HepG2 (cell line): Measurements from ENCODE around the gene NDRG2. TPM values are rescaled to one million over a fixed set of nuclear protein-coding genes. Genes with fewer than 3 reads are reported as not detected.

Experiments used
- CREB1 ChIP-seq, 2 experiments: fragments of 450-650 bp in 1 of 2; IDR thresholded peaks; 2 replicates each; pipeline ENCODE4 v1.6.1; 2016 to 2017; ENCODE audit warnings: control low read depth in 1 of 2, mild to moderate bottlenecking in 1 of 2, missing compliant biosample characterization in 1 of 2, missing genetic modification characterization in 1 of 2
- FOSL2 ChIP-seq: sonication (generic); formaldehyde crosslinking; IDR thresholded peaks from 2 replicates; pipeline ENCODE4 v1.4.0; 2020; ENCODE audit warnings: missing genetic modification reagents
- FOXP1 ChIP-seq, 2 experiments: fragments of 450-650 bp in 1 of 2; IDR thresholded peaks; 2 replicates each; pipeline ENCODE4 v1.6.1; 2017 to 2018; ENCODE audit warnings: antibody characterized with exemption in 1 of 2
- GATAD2A ChIP-seq: IDR thresholded peaks from 2 replicates; pipeline ENCODE4 v1.6.1; 2016
- HNRNPL ChIP-seq: fragments of 200-400 bp; formaldehyde crosslinking; IDR thresholded peaks from 2 replicates; pipeline ENCODE4 v1.6.1; 2017; ENCODE audit warnings: mild to moderate bottlenecking, low read depth, low read length
- KDM5B ChIP-seq: sonication (generic); formaldehyde crosslinking; IDR thresholded peaks from 2 replicates; pipeline ENCODE4 v1.4.0; 2020; ENCODE audit warnings: missing genetic modification reagents, mild to moderate bottlenecking, borderline replicate concordance
- MEF2D ChIP-seq: sonication (generic); formaldehyde crosslinking; IDR thresholded peaks from 2 replicates; pipeline ENCODE4 v1.5.1; 2020; ENCODE audit warnings: mild to moderate bottlenecking, missing genetic modification reagents
- SMAD1 ChIP-seq: sonication (generic); formaldehyde crosslinking; IDR thresholded peaks from 2 replicates; pipeline ENCODE4 v1.4.0; 2020; ENCODE audit warnings: missing genetic modification reagents, low read depth, mild to moderate bottlenecking, borderline replicate concordance
- XRCC5 ChIP-seq: fragments of 200-400 bp; formaldehyde crosslinking; optimal IDR thresholded peaks from 2 replicates; pipeline ENCODE3; 2017; ENCODE audit warnings: mild to moderate bottlenecking, low read length
- ZBTB20 ChIP-seq: sonication (generic); formaldehyde crosslinking; IDR thresholded peaks from 2 replicates; pipeline ENCODE4 v1.8.1; 2023; ENCODE audit warnings: missing genetic modification reagents, low read depth, mild to moderate bottlenecking, borderline replicate concordance
- ZMYM2 ChIP-seq: sonication (generic); formaldehyde crosslinking; IDR thresholded peaks from 2 replicates; pipeline ENCODE4 v1.8.0; 2022; ENCODE audit warnings: mild to moderate bottlenecking, missing genetic modification reagents
- ZNF33B ChIP-seq: sonication (generic); formaldehyde crosslinking; IDR thresholded peaks from 2 replicates; pipeline ENCODE4 v1.5.1; 2020; ENCODE audit warnings: mild to moderate bottlenecking, missing genetic modification reagents
- ZNF552 ChIP-seq: sonication (generic); formaldehyde crosslinking; IDR thresholded peaks from 2 replicates; pipeline ENCODE4 v1.9.0; 2022; ENCODE audit warnings: missing genetic modification reagents, mild to moderate bottlenecking, borderline replicate concordance
- ZNF615 ChIP-seq: sonication (generic); formaldehyde crosslinking; IDR thresholded peaks from 2 replicates; pipeline ENCODE4 v1.5.0; 2020; ENCODE audit warnings: mild to moderate bottlenecking, missing genetic modification reagents, borderline replicate concordance
- ZNF737 ChIP-seq: sonication (generic); formaldehyde crosslinking; IDR thresholded peaks from 2 replicates; pipeline ENCODE4 v1.5.0; 2020; ENCODE audit warnings: missing genetic modification reagents, mild to moderate bottlenecking, borderline replicate concordance
- ZSCAN21 ChIP-seq: sonication (generic); formaldehyde crosslinking; IDR thresholded peaks from 2 replicates; pipeline ENCODE4 v1.8.0; 2022; ENCODE audit warnings: mild to moderate bottlenecking, missing genetic modification reagents, moderate library complexity, borderline replicate concordance
- polyA plus RNA-seq, 8 experiments: library from polyadenylated mRNA; depleted of rRNA in 3 of 8; stranded (reverse) in 7 of 8; unstranded in 1 of 8; fragments of >200 nt; fragmentation: Illumina TruSeq in 4 of 8; extraction: Trizol in 4 of 8; gene quantifications; 2 replicates each; pipeline versions ENCODE4 v1.2.1 to v1.2.3, GENCODE V29; 2011 to 2016; ENCODE audit warnings: low read depth in 4 of 8, missing spikeins in 1 of 8, mixed read lengths in 1 of 8; ENCODE audit not compliant: insufficient read depth in 1 of 8
- total RNA-seq, 5 experiments: library from RNA; depleted of rRNA; stranded (reverse); fragments of >200 nt; fragmentation: Illumina TruSeq; extraction: Trizol; gene quantifications; 2 replicates each; pipeline ENCODE4 v1.2.3, GENCODE V29; 2016; ENCODE audit warnings: low read depth in 1 of 5
- TF ChIP-seq, protein P1 (sequence below): sonication (generic); formaldehyde crosslinking; IDR thresholded peaks from 2 replicates; pipeline ENCODE4 v1.4.0; 2020; ENCODE audit warnings: missing genetic modification reagents
- TF ChIP-seq, protein P2 (sequence below): conservative IDR thresholded peaks from 2 replicates; pipeline ENCODE4 v1.6.1; 2018; ENCODE audit warnings: missing genetic modification reagents
- TF ChIP-seq, protein P3 (sequence below): IDR thresholded peaks from 2 replicates; pipeline ENCODE4 v1.6.1; 2016; ENCODE audit warnings: missing compliant biosample characterization, missing genetic modification reagents, borderline replicate concordance
- TF ChIP-seq, protein P4 (sequence below), 2 experiments: fragments of 450-650 bp in 1 of 2; sonication (generic) in 1 of 2; formaldehyde crosslinking; IDR thresholded peaks; 2 replicates each; pipeline versions ENCODE4 v1.5.0 to v1.8.0; 2020 to 2022; ENCODE audit warnings: mild to moderate bottlenecking in 1 of 2, missing genetic modification reagents in 1 of 2
- TF ChIP-seq, protein P5 (sequence below): sonication (generic); formaldehyde crosslinking; IDR thresholded peaks from 2 replicates; pipeline ENCODE4 v1.5.0; 2020; ENCODE audit warnings: missing genetic modification reagents

The NDRG2 gene
- total and polyA plus RNA-seq, 2 of the 13 experiments (the other 11 are each of a cell fraction or from before 2014, with no cell fraction given) = 27.2 to 189 TPM

DNA sequence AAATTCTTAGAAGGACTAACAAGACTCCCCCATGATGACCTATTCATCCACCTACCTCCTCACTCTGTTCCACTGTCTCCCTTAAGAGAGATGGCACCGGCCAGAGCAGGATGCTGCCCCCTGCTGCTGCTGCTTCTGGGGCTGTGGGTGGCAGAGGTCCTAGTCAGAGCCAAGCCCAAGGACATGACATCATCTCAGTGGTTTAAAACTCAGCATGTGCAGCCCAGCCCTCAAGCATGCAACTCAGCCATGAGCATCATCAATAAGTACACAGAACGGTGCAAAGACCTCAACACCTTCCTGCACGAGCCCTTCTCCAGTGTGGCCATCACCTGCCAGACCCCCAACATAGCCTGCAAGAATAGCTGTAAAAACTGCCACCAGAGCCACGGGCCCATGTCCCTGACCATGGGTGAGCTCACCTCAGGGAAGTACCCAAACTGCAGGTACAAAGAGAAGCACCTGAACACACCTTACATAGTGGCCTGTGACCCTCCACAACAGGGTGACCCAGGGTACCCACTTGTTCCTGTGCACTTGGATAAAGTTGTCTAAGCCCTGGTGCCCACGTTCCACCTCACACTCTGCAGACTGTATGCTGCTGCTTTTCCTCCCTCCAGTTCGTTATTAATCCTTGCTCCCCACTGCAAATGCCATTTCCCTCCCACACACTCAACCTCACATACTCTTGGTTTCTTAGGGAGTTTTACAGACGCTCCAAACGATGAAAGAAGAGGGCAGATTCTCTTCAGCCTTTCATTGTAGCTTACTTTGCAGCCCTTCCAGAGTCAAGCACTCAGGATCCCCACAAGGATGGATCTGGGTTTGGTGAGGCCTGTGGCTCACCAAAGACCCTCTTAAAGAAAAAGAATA is 33.2 kb upstream of the NDRG2 start, which contains the start of gene RNASE8 (continued):
- TF ChIP-seq, protein P1, sequence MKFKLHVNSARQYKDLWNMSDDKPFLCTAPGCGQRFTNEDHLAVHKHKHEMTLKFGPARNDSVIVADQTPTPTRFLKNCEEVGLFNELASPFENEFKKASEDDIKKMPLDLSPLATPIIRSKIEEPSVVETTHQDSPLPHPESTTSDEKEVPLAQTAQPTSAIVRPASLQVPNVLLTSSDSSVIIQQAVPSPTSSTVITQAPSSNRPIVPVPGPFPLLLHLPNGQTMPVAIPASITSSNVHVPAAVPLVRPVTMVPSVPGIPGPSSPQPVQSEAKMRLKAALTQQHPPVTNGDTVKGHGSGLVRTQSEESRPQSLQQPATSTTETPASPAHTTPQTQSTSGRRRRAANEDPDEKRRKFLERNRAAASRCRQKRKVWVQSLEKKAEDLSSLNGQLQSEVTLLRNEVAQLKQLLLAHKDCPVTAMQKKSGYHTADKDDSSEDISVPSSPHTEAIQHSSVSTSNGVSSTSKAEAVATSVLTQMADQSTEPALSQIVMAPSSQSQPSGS (CRISPR knock-in tag) = peak; percentile 48; the same call in 1 of the 2 replicates
- TF ChIP-seq CREB1 (IDR thresholded peaks at IDR 0.05) (0 out of 2 replicates have a peak, but pooled peaks have one; percentile 30), CREB1 (CRISPR knock-in tag; IDR thresholded peaks at IDR 0.05) (no peak), XRCC5 (peak; percentile 41), MEF2D (peak; percentile 46; the same call in 1 of the 2 replicates), ZNF737 (CRISPR knock-in tag) (0 out of 2 replicates have a peak, but pooled peaks have one; percentile 55), ZBTB20 (peak; percentile 36; the same call in 1 of the 2 replicates), FOSL2 (CRISPR knock-in tag) (peak; percentile 47), GATAD2A (CRISPR knock-in tag) (peak; percentile 27; the same call in 1 of the 2 replicates), ZSCAN21 (CRISPR knock-in tag) (no peak), ZMYM2 (CRISPR knock-in tag) (0 out of 2 replicates have a peak, but pooled peaks have one; percentile 24), ZNF615 (CRISPR knock-in tag) (no peak), ZNF552 (CRISPR knock-in tag) (peak; percentile 39; the same call in 1 of the 2 replicates), KDM5B (CRISPR knock-in tag) (peak; percentile 62), ZNF33B (CRISPR knock-in tag) (peak; percentile 70; the same call in 1 of the 2 replicates), HNRNPL (0 out of 2 replicates have a peak, but pooled peaks have one; percentile 17), FOXP1 (IDR thresholded peaks at IDR 0.05) (no peak), FOXP1 (CRISPR knock-in tag; IDR thresholded peaks at IDR 0.05) (0 out of 2 replicates have a peak, but pooled peaks have one; percentile 1), SMAD1 (CRISPR knock-in tag) (0 out of 2 replicates have a peak, but pooled peaks have one; percentile 38)
- TF ChIP-seq, protein P2, sequence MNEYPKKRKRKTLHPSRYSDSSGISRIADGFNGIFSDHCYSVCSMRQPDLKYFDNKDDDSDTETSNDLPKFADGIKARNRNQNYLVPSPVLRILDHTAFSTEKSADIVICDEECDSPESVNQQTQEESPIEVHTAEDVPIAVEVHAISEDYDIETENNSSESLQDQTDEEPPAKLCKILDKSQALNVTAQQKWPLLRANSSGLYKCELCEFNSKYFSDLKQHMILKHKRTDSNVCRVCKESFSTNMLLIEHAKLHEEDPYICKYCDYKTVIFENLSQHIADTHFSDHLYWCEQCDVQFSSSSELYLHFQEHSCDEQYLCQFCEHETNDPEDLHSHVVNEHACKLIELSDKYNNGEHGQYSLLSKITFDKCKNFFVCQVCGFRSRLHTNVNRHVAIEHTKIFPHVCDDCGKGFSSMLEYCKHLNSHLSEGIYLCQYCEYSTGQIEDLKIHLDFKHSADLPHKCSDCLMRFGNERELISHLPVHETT = no peak
- TF ChIP-seq, protein P3, sequence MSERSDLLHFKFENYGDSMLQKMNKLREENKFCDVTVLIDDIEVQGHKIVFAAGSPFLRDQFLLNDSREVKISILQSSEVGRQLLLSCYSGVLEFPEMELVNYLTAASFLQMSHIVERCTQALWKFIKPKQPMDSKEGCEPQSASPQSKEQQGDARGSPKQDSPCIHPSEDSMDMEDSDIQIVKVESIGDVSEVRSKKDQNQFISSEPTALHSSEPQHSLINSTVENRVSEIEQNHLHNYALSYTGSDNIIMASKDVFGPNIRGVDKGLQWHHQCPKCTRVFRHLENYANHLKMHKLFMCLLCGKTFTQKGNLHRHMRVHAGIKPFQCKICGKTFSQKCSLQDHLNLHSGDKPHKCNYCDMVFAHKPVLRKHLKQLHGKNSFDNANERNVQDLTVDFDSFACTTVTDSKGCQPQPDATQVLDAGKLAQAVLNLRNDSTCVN = peak; percentile 12; the same call in 1 of the 2 replicates
- TF ChIP-seq, protein P4, sequence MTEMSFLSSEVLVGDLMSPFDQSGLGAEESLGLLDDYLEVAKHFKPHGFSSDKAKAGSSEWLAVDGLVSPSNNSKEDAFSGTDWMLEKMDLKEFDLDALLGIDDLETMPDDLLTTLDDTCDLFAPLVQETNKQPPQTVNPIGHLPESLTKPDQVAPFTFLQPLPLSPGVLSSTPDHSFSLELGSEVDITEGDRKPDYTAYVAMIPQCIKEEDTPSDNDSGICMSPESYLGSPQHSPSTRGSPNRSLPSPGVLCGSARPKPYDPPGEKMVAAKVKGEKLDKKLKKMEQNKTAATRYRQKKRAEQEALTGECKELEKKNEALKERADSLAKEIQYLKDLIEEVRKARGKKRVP (CRISPR knock-in tag; IDR thresholded peaks at IDR 0.05) = 0 out of 4 replicates have a peak, but pooled peaks of 1 of the 2 experiments have one; percentile 17
- TF ChIP-seq, protein P5, sequence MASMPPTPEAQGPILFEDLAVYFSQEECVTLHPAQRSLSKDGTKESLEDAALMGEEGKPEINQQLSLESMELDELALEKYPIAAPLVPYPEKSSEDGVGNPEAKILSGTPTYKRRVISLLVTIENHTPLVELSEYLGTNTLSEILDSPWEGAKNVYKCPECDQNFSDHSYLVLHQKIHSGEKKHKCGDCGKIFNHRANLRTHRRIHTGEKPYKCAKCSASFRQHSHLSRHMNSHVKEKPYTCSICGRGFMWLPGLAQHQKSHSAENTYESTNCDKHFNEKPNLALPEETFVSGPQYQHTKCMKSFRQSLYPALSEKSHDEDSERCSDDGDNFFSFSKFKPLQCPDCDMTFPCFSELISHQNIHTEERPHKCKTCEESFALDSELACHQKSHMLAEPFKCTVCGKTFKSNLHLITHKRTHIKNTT (CRISPR knock-in tag) = no peak
